Glomerular visceral epithelial cell (primary cell): ENCODE data around the gene DIS3L2.

Source experiments
- DNase-seq: peaks from one replicate; pipeline ENCODE4 v3.0.0-alpha.2; 2016; ENCODE audit errors: extremely low spot score

DIS3L2 gene

GRCh38 chr2:232228332-232228731 lies 266.8 kb downstream of the DIS3L2 start:
- no peak for DNase-seq

DNA sequence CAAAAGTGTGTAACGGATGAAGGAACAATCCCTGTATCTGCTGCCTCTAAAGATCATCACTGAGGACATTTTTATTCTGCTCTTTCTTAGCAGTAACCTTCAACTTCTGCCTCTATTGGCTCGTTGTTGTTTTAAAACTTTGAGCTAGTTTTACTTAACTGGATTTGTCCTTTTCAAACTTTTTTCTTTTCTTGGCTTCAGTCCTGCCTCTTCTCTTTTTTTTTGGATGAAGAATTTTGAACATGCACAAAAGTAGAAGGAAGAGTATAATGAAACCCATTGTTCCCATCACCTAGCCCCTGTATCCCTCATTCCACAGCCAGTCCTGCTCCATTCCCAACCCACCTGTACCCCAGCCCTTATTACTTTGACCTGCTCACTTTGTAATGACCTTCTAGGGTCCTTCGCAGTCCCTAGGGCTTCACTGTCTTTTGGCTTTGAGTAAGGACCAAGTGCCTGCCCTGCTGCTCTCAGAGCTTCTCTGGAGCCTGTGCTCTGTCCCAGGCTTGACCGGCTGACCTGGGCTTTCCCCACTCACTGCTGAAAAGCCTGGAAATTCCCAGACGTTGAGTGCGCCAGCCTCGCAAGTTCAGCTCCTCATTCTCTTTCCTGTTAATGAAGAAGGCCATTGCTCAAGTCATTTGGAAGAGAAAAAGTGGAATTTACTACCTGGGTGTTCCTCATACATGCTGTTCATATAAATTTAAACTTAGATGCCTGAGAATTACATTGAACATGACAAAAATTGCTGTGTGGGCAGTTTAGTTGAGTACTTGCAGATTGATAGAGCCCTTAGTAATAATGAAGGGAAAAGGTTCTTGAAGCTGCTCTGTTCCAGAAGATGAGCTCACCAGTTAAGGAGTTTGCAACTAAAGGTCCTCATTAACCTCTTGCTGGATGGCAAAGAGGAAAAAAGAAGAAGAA lies 267.7 kb downstream of the DIS3L2 start:
- DNase-seq: peak; percentile 76

DNA sequence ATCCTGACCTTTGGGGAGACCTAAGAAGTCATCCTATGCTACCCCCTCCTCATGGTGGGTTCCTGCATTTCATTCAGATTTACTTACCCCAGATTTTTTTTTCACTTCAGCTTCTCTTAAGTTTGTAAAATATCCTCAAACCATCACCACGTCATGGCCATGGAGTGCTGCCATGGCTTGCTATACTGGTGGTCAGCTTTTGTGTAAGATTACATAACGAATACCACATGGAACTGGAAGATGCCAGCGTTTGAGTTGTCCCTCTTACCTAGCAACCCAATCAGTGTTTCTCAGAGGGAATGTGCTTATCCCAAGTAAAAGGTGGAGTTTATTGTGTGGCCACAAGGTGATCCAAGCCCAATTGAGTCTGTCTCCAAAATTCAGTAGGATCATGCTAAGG lies 268.4 kb downstream of the DIS3L2 start:
- DNase-seq: no peak

DNA sequence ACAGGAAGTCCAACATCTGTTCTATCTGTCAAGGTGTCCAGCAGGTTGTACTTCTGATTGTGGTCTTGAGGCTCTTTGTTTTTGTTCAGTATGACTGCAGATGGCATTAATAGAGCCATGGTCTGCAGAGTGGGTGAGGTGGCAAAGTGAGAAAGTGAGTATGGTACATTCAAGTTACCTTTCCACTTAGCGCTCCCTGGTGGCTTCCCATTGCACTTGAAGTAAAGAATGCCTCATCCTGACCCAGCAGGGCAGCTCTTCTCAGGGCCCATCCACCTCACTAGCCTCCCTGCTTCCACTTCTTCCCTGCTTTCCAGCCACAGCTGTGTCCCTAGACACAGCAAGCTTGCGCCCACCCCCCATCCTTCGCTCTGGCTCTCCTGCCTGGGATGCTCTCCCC lies 269.0 kb downstream of the DIS3L2 start:
- DNase-seq: no peak

DNA sequence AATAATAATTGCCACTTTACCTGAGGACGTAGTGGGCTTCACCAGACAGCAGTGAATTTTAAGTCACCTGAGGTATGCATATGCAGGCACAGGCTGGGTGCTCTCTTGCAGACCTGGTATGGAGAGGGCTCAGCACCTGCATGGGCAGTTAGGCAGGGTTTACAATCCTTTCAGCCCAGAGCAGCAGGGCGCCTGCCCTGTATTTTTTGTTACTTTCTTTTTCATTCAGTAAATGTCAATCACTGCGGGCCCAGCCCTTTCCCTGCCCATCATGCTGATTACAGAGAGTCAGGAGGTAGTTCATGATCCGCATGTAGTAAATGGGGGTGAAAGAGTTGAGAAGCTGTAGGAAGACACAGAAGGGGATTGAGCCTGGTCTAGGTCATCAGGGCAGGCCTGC lies 270.0 kb downstream of the DIS3L2 start:
- DNase-seq: no peak

- DNase-seq: no peak
Observed at GRCh38 chr2:232232915-232233314, 271.4 kb downstream of the DIS3L2 start.

GRCh38 chr2:232234922-232235615 lies 273.6 kb downstream of the DIS3L2 start:
- DNase-seq: no peak

DNA sequence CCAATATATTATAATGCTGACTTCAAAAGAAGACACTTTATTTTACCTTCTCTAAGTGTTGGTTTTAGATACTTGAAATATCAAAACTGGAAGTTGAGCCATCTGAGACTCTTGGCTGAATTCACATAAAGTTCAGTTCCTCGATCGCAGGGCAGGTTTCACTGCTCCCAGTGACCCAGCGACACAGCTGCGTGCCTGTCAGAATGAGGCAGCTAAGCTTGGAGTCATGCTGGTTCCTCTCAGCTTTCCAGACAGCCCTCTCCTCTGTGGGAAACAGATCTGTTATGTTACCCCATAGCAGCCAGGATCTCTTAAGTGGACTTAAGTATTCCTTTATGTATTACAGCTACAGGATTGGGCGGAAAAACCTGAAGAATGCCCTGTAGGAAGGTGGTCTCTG lies 274.2 kb downstream of the DIS3L2 start:
- DNase-seq: no peak

DNA sequence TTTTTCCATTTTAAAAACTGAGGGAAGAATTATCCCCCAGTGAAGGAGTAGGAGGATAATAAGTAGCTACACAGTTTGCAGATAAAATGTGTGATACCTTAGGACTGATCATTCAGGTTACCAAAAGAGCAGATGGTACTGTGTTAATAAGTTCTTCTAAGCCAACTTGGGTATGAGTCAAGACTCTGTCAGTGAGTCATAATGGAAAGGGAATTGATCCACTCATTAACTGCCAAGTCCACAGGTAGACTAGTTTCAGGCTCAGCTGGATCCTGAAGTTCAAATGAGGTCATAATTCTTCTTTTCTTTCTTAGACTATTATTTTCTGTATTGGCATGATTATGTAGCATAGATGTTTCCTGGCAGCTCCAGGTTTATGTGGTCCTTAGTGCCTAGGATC lies 274.7 kb downstream of the DIS3L2 start:
- DNase-seq: peak; percentile 36

GRCh38 chr2:232237464-232237863 lies 276.0 kb downstream of the DIS3L2 start:
- no peak for DNase-seq

GRCh38 chr2:232238108-232238507 lies 276.6 kb downstream of the DIS3L2 start:
- DNase-seq: no peak

DNA sequence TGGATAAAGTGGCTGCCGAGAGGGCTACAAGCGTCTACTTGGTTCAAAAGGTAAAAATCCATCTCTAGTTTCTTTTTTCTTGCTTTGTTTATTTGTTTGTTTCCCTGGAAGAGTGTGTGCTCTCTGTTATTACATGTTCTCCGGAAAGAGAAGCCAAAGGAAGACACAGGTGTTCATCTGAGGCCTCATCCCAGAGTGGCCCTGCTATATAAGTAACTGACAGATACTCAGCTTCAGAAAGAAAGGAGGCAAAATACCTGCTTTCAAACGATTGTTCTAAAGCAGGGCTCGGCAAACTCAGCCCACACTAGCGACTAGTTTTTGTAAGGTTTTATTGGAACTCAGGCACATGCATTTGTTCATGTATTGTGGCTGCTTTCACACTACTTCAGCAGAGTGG lies 277.1 kb downstream of the DIS3L2 start:
- no peak for DNase-seq

- DNase-seq: peak; percentile 71
Observed at GRCh38 chr2:232239951-232240681, 278.6 kb downstream of the DIS3L2 start.

- DNase-seq: no peak
Observed at GRCh38 chr2:232240906-232241305, 279.4 kb downstream of the DIS3L2 start.

DNA sequence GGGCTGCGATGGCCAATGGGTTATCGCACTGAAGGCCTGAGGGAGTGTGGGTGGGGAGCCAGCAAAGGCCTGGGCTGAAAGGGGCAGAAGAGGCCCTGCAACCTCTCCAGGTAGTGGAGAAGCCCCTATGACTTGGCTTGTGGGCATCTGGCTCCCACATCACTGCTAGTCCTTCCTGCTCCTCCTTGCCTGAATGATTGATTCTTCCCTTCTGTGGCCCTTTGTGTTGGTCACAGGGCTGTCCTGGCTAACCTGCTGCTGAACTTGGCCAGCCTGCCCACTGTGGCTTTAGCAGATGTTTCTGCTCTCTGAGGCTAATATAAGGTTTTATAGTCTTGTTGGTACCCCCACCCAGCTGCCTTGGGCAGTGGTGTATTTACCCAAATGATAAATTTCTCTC lies 280.8 kb downstream of the DIS3L2 start:
- no peak for DNase-seq

GRCh38 chr2:232245111-232245510 lies 283.6 kb downstream of the DIS3L2 start:
- no peak for DNase-seq

DNA sequence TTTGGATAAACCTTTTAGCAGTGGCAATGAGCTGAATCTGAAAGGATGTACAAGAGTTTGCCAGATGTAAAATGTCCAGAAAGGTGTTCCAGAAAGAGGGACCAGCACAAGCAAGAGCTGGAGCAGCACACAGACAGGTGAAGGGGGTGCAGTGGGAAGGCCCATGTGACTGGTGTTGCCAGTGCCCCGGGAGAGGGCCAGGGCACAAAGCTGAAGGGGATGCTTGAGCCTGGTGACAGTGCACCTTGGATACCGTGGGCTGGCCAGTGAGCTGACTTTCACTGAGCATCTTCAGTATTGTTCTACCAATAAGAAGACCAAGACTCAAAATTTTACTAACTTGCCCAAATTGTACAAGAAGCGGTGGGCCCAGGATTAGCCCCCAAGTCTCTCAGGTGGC lies 284.7 kb downstream of the DIS3L2 start:
- no peak for DNase-seq

DNA sequence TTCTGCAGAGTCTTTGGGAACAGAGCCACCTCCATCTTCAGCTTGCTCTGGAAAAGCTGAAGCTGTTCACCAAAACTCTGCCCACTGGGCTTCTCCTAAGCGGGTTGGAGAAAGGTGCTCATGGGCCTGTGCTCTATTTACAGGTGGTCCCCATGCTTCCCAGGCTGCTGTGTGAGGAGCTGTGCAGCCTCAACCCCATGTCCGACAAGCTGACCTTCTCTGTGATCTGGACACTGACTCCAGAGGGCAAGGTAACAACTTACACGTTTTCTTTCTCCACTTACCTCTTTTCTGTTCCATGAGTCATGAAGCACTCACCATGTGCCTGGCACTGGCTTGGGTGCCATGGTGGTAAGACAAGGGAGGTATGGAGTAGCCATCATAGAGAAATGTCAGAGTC lies 287.6 kb downstream of the DIS3L2 start:
- no peak for DNase-seq

GRCh38 chr2:232250246-232251175 lies 289.0 kb downstream of the DIS3L2 start:
- no peak for DNase-seq

- no peak for DNase-seq
Observed at GRCh38 chr2:232255033-232255432, 293.5 kb downstream of the DIS3L2 start.

GRCh38 chr2:232260075-232260474 lies 298.6 kb downstream of the DIS3L2 start:
- peak; percentile 93 for DNase-seq
